GM12891 (cell line): ENCODE data around the gene TSEN54.

Source experiments
- POLR2A ChIP-seq: IDR thresholded peaks from 2 replicates; pipeline ENCODE4 v1.6.1; 2011; ENCODE audit warnings: low read depth, low read length, control low read depth
- POLR2AphosphoS5 ChIP-seq: IDR thresholded peaks from 2 replicates; pipeline ENCODE4 v1.6.1; 2011; ENCODE audit warnings: low read depth, low read length, control low read depth
- TAF1 ChIP-seq: IDR thresholded peaks from 2 replicates; pipeline ENCODE4 v1.6.1; 2011; ENCODE audit warnings: low read depth, low read length, control low read depth

DNA sequence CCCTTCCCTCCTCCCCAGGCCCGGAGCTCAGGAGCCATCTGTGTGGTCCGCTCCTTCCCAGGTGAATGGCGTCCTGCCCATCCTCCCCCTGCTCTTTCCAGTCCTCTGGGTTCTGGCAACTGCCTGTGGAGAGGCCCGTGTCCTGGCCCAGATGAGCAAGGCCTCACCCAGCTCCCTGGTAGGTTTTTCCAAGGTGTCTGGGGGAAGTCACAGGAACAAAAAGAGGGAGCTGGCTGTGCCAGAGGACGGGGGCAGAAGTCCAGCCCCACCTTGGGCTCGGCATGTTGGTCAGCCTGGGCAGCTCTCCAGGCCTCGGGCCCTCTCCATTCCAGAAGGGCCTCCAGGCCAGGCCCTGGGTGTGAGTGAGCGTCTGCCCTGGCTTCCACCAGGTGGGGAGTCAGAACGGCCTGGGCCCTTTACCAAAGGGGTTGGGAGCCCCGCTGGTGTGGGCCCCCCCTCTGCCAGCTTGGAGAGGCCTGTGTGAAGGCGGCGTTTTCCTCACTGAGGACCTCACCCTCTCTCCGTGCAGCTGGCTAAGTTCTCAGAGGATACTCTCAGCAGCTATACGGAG is 26.1 kb upstream of the TSEN54 start:
- no peak for TF ChIP-seq POLR2A
- no peak for TF ChIP-seq POLR2AphosphoS5
- no peak for TF ChIP-seq TAF1
